Hair follicular keratinocyte (primary cell): ENCODE results near the gene VPS4A. TPM values are rescaled to one million over a fixed set of nuclear protein-coding genes. Genes with fewer than 3 reads are reported as not detected.

Experiments
- total RNA-seq: library from RNA; depleted of rRNA; stranded (reverse); fragments of >200 nt; gene quantifications from 2 replicates; pipeline ENCODE4 v1.2.3, GENCODE V29; 2015

The VPS4A gene
- 41.7 and 42.4 TPM in 2 replicates for total RNA-seq

DNA sequence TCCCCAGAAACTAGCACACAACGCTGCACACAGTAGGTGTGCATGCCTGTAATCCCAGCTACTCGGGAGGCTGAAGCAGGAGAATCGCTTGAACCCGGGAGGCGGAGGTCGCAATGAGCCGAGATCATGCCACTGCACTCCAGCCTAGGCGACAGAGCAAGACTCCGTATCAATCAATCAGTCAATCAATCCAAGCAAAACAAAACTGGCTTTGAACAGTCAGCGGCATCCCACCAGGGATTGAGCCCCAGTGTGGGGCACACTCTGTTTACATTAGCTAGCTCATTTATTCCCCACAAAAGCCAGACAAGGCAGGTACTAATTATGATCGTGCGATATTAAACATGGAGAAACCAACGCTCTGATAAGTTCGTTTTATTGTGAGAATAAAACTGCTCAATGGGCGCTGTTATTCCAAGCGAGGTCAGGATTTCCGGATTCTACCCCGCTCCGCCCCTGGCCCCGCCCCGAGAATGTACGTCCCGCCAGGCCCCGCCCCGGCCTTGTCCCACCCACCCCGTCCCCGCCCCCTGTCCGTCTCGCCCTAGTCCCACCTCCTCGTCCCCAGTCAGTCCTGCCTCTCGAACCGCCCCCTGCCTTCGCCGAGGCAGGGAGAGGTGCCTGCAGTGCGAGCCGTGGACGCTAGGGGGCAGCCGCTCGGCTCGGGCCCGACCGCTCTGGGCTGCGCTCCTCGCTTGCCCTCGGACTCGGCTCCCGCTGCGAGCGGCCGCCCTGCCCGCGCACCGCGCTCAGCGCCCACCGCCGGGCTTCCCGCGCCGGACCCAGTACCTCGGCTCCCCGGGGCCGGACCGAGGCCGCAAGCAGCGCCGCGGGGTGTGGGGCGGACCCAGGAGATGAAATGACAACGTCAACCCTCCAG, at the start of gene VPS4A:
VPS4A (plus strand) TSS at position 698 of the 880 bp plus-strand sequence; CDS start at position 860, 162 bp downstream.

GRCh38 chr16:69330286-69331109, 19.3 kb downstream of the VPS4A start, which contains the start of gene PDF:
Gene PDF (minus strand): TSS chr16:69330588. CDS start chr16:69330570, 18 bp downstream.

DNA sequence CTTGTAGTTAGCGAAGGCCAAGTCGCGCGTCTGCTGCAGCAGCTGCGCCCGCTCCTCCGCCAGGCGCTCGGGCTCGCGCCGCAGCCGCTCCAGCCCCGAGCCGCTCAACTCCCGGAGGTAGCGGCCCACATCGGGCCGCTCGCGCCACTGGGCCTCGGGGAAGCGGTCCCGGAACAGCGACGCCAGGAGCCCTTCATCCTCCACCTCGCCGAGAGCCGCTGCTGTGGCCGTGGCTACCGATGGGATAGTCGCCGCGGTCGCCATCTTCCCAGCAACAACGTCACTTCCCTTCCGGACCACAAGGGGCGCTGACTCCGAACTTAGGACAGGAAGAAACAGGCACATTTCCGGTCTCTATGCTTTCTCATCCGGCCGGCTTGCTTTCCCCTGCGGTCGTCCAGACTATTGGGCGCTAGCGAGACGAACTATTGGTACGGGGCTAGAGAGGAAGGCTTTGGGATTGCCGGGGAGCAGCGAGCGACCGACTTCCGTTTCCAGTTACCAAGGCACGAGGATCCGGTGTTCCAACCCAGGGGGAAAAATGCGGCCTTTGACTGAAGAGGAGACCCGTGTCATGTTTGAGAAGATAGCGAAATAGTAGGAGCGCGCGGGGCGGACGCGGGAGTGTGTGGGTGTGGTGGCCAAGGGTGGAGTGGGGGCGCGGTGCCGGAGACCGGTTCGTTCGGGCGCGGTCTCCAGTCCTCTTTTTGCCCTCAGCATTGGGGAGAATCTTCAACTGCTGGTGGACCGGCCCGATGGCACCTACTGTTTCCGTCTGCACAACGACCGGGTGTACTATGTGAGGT, 28.3 kb downstream of the VPS4A start, which contains the start of the genes COG8 and NIP7:
COG8 (minus strand) TSS at position 276 of the 806 bp plus-strand sequence; CDS start at position 264, 12 bp downstream.
NIP7 (plus strand) TSS at position 484 of the 806 bp plus-strand sequence; CDS start at position 542, 58 bp downstream.

DNA sequence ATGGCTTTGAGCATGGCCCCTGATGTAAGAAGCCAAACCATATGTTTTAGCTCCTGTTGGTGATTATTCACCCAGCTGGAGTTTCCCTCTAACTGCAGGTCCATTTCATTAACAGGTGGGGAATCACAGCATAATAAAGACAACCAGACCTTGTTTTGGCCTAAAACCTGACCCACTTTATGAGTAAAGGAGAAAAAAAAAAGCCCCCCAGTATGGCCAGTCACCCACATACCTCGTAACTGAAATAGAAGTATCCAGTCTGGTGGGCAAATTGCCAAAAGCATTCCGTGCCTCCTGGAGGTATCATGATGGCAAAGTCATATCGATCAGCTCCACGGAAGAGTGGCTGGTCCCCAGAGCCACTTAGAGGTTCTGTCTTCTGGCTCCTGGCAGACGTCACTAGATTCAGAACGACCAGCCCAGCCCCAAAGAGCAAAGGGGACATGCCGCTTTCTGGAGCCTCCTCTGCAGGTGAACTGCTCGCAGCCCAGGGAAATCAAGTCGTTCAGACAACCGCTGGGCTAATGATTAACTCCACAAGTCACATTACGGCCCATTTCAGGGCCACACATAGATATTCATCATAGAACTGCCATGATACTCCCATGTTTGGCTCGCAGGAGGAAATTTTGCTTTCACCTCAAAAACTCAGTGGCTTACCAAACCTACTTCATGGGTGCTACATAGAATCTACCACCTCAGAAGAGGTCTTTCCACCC, 40.3 kb downstream of the VPS4A start, which contains the start of gene TMED6:
TMED6 (minus strand) TSS at position 478 of the 719 bp plus-strand sequence; CDS start at position 445, 33 bp downstream.

Other genes with a start within 250 kb of the VPS4A start
- 58.4 and 75.7 TPM in 2 replicates for gene HAS3, start 205.7 kb upstream of the VPS4A start, total RNA-seq
- 53.3 and 61.4 TPM in 2 replicates for gene CHTF8, start 178.8 kb upstream of the VPS4A start, total RNA-seq
- gene UTP4, start 178.7 kb upstream of the VPS4A start, total RNA-seq = 16.6 and 36.1 TPM in 2 replicates
- 19.3 and 24.6 TPM in 2 replicates for gene SNTB2, start 124.2 kb upstream of the VPS4A start, total RNA-seq
- 21.2 and 34.5 TPM in 2 replicates for gene PDF, start 19.2 kb downstream of the VPS4A start, total RNA-seq
- 30.9 and 32.8 TPM in 2 replicates for gene COG8, start 28.2 kb downstream of the VPS4A start, total RNA-seq
- 29.1 and 40.4 TPM in 2 replicates for gene NIP7, start 28.4 kb downstream of the VPS4A start, total RNA-seq
- gene TMED6, start 40.4 kb downstream of the VPS4A start, total RNA-seq = not detected in 2 replicates
- 8.7 and 10.9 TPM in 2 replicates for gene TERF2, start 74.7 kb downstream of the VPS4A start, total RNA-seq
- 46.6 and 56.3 TPM in 2 replicates for gene CYB5B, start 113.3 kb downstream of the VPS4A start, total RNA-seq